H7 (cell line): ENCODE measurements around the gene HTR5A. TPM values are rescaled to one million over a fixed set of nuclear protein-coding genes. Genes with fewer than 3 reads are reported as not detected.

Experiments
- DNase-seq: peaks from one replicate; pipeline ENCODE4 v3.0.0; 2012
- H3K27me3 ChIP-seq: 2 replicates; pipeline ENCODE4 v1.6.0; 2011; ENCODE audit warnings: mild to moderate bottlenecking, low read length; ENCODE audit not compliant: control insufficient read depth, insufficient read depth
- H3K36me3 ChIP-seq: replicated peaks from 2 replicates; pipeline ENCODE4 v1.5.1; 2011; ENCODE audit warnings: low read length; ENCODE audit not compliant: control insufficient read depth, insufficient read depth
- H3K4me3 ChIP-seq: 2 replicates; pipeline ENCODE4 v1.5.1; 2011; ENCODE audit warnings: low read depth, mild to moderate bottlenecking, control low read depth, low read length, moderate library complexity; ENCODE audit not compliant: insufficient read depth
- total RNA-seq: library from RNA; depleted of rRNA; stranded (reverse); fragments of >200 nt; shearing (Covaris generic); gene quantifications from 2 replicates; pipeline ENCODE4 v1.2.3, GENCODE V29; 2014

Gene HTR5A
- total RNA-seq, 1 experiment from 2014 or later = not detected

DNA sequence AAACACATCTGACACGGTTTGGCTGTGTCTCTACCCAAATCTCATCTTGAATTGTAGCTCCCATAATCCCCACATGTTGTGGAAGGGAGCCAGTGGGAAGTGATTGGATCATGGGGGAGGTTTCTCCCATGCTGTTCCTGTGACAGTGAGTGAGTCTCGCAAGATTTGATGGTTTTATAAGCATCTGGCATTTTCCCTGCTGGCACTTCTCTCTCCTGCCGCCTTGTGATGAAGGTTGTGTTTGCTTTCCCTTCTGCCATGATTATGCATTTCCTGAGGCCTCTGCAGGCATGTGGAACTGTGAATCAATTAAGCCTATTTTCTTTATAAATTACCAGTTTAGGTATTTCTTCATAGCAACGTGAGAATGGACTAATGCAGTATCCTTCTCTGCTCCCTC, 5.9 kb upstream of the HTR5A start:
- Histone ChIP-seq H3K36me3 (no peaks in the 10 kb centered on the region), H3K4me3 (no peak overlapping the region), H3K27me3 (no peaks in the 10 kb centered on the region)
- DNase-seq = no peak

GRCh38 chr7:155066417-155066950, 3.6 kb upstream of the HTR5A start:
- H3K36me3 ChIP-seq = no peaks in the 10 kb centered on the region
- DNase-seq = no peak
- H3K4me3 ChIP-seq = no peak overlapping the region
- H3K27me3 ChIP-seq = peaks cover 13% of the 10 kb centered on the region

DNA sequence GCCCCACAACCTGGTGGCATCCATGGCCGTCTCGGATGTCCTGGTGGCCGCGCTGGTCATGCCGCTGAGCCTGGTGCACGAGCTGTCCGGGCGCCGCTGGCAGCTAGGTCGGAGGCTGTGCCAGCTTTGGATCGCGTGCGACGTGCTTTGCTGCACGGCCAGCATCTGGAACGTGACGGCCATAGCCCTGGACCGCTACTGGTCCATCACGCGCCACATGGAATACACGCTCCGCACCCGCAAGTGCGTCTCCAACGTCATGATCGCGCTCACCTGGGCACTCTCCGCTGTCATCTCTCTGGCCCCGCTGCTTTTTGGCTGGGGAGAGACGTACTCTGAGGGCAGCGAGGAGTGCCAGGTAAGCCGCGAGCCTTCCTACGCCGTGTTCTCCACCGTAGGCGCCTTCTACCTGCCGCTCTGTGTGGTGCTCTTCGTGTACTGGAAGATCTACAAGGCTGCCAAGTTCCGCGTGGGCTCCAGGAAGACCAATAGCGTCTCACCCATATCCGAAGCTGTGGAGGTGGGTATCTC, 1.1 kb downstream of the HTR5A start:
- Histone ChIP-seq H3K27me3 (peaks cover 24% of the 10 kb centered on the region), H3K36me3 (no peaks in the 10 kb centered on the region), H3K4me3 (no peak overlapping the region)
- peak; percentile 37 for DNase-seq

- H3K27me3 ChIP-seq = peaks cover 24% of the 10 kb centered on the region
Measured at GRCh38 chr7:155071916-155072571, 1.9 kb downstream of the HTR5A start.

GRCh38 chr7:155073922-155074321, 3.8 kb downstream of the HTR5A start:
- no peak overlapping the region for H3K4me3 ChIP-seq
- H3K36me3 ChIP-seq = no peaks in the 10 kb centered on the region
- peaks cover 24% of the 10 kb centered on the region for H3K27me3 ChIP-seq
- no peak for DNase-seq

More at GRCh38 chr7:155071916-155072571, 1.9 kb downstream of the HTR5A start:
- DNase-seq = no peak
- Histone ChIP-seq H3K4me3 (no peak overlapping the region), H3K36me3 (no peaks in the 10 kb centered on the region)

DNA sequence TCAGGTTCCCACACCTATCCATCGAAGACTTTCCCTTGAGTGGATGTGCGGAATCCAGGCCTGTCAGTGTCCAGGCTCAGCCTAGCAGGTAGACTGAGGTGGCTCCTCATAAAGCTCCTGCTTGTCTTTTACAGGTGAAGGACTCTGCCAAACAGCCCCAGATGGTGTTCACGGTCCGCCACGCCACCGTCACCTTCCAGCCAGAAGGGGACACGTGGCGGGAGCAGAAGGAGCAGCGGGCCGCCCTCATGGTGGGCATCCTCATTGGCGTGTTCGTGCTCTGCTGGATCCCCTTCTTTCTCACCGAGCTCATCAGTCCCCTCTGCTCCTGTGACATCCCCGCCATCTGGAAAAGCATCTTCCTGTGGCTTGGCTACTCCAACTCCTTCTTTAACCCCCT, 13.9 kb downstream of the HTR5A start:
- DNase-seq = no peak
- H3K27me3 ChIP-seq = no peaks in the 10 kb centered on the region
- H3K36me3 ChIP-seq = no peaks in the 10 kb centered on the region
- H3K4me3 ChIP-seq = no peak overlapping the region

GRCh38 chr7:155084969-155085368, 14.8 kb downstream of the HTR5A start:
- Histone ChIP-seq H3K4me3 (no peak overlapping the region), H3K36me3 (no peaks in the 10 kb centered on the region), H3K27me3 (no peaks in the 10 kb centered on the region)
- no peak for DNase-seq

GRCh38 chr7:155090684-155091083, 20.6 kb downstream of the HTR5A start:
- H3K27me3 ChIP-seq = no peaks in the 10 kb centered on the region
- DNase-seq = no peak
- no peak overlapping the region for H3K4me3 ChIP-seq
- H3K36me3 ChIP-seq = no peaks in the 10 kb centered on the region

- DNase-seq = no peak
- Histone ChIP-seq H3K4me3 (no peak overlapping the region), H3K27me3 (no peaks in the 10 kb centered on the region)
Measured at GRCh38 chr7:155093596-155093995, 23.5 kb downstream of the HTR5A start.

GRCh38 chr7:155094636-155095135, 24.6 kb downstream of the HTR5A start:
- no peak for DNase-seq
- H3K4me3 ChIP-seq = no peak overlapping the region
- no peaks in the 10 kb centered on the region for H3K27me3 ChIP-seq
- H3K36me3 ChIP-seq = no peaks in the 10 kb centered on the region

More at GRCh38 chr7:155093596-155093995, 23.5 kb downstream of the HTR5A start:
- no peaks in the 10 kb centered on the region for H3K36me3 ChIP-seq

GRCh38 chr7:155097338-155097737, 27.2 kb downstream of the HTR5A start:
- Histone ChIP-seq H3K36me3 (no peaks in the 10 kb centered on the region), H3K27me3 (no peaks in the 10 kb centered on the region), H3K4me3 (no peak overlapping the region)
- DNase-seq = no peak

DNA sequence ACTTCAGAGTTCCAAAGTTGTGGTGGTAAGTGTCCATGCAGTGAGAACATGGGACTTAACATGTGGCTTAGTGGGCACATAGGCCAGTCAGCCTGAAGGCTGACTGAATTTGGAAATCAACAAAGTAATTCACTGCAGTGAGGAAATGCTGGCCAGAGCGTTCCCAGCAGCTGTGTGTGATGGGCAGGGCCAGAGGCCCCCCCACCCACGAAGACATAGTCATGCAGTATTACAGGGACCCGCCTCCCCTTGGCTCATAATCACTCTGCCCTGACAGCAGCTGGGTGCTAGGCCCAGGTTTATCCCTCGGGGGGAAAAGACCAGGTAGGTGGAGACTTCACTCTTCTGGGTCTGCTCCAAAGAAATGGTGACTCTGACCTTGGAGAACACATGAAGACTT, 33.7 kb downstream of the HTR5A start:
- Histone ChIP-seq H3K36me3 (no peaks in the 10 kb centered on the region), H3K27me3 (no peaks in the 10 kb centered on the region), H3K4me3 (no peak overlapping the region)
- no peak for DNase-seq

- no peaks in the 10 kb centered on the region for H3K36me3 ChIP-seq
- no peak for DNase-seq
- no peaks in the 10 kb centered on the region for H3K27me3 ChIP-seq
- no peak overlapping the region for H3K4me3 ChIP-seq
Measured at GRCh38 chr7:155104913-155105312, 34.8 kb downstream of the HTR5A start.

GRCh38 chr7:155106356-155106755, 36.2 kb downstream of the HTR5A start:
- H3K36me3 ChIP-seq = no peaks in the 10 kb centered on the region
- no peak for DNase-seq
- H3K4me3 ChIP-seq = no peak overlapping the region
- H3K27me3 ChIP-seq = no peaks in the 10 kb centered on the region

DNA sequence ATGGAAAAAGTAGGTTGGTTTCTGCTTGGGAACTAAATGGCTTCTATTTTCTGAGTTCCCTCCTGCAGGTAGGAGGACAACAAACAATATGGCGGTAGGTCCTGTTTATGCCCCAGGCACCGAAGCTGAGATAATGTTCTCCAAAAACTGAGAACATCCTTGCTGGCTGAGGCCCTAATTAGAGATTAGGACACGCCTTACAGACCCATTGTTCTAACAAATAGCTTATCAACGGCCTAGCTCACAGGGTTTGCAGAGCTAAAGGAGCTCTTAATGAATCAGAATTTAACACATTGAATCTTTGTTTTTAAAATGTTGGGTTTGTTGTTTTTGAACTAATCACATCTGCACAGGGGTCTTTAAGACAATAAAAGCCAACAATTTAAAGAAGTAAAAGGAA, 37.0 kb downstream of the HTR5A start:
- no peaks in the 10 kb centered on the region for H3K27me3 ChIP-seq
- no peak for DNase-seq

More for the DNA sequence above, 37.0 kb downstream of the HTR5A start:
- no peak overlapping the region for H3K4me3 ChIP-seq
- H3K36me3 ChIP-seq = no peaks in the 10 kb centered on the region
